DOHH2 (cell line): Measurements from ENCODE around the gene AUTS2.

ENCODE experiments used
- H3F3A ChIP-seq: fragments of 200-600 bp; sonication (generic), shearing (Covaris generic); 2 replicates; pipeline ENCODE4 v1.6.0; 2016; ENCODE audit warnings: antibody characterized with exemption, mild to moderate bottlenecking; ENCODE audit not compliant: control insufficient read depth, insufficient read depth
- H3K27ac ChIP-seq: fragments of 200-600 bp; sonication (generic); 2 replicates; pipeline ENCODE4 v1.5.1; 2014; ENCODE audit warnings: low read depth, mild to moderate bottlenecking, low read length, moderate library complexity
- H3K27me3 ChIP-seq: fragments of 200-600 bp; sonication (generic); 2 replicates; pipeline ENCODE4 v1.6.1; 2014; ENCODE audit warnings: mild to moderate bottlenecking, low read length, mixed read lengths; ENCODE audit not compliant: control insufficient read depth
- H3K36me3 ChIP-seq: fragments of 200-600 bp; sonication (generic); 2 replicates; pipeline ENCODE4 v1.6.1; 2014; ENCODE audit warnings: mild to moderate bottlenecking, low read length, moderate library complexity, mixed read lengths; ENCODE audit not compliant: control insufficient read depth
- H3K4me1 ChIP-seq: fragments of 200-600 bp; sonication (generic); 2 replicates; pipeline ENCODE4 v1.6.1; 2014; ENCODE audit warnings: mild to moderate bottlenecking, low read length, mixed read lengths; ENCODE audit not compliant: control insufficient read depth
- H3K4me2 ChIP-seq: fragments of 200-600 bp; sonication (generic); 2 replicates; pipeline ENCODE4 v1.6.0; 2014; ENCODE audit warnings: mild to moderate bottlenecking, low read length, moderate library complexity
- H3K4me3 ChIP-seq: fragments of 200-600 bp; sonication (generic); 2 replicates; pipeline ENCODE4 v1.5.1; 2014; ENCODE audit warnings: mild to moderate bottlenecking, low read length, mixed read lengths
- H3K79me2 ChIP-seq: fragments of 200-600 bp; sonication (generic); 2 replicates; pipeline ENCODE4 v1.6.1; 2014; ENCODE audit warnings: mild to moderate bottlenecking, low read length, mixed read lengths; ENCODE audit not compliant: control insufficient read depth
- H3K9me2 ChIP-seq: fragments of 200-600 bp; sonication (generic); replicated peaks from 2 replicates; pipeline ENCODE4 v1.6.1; 2014; ENCODE audit warnings: mild to moderate bottlenecking, low read length, mixed read lengths; ENCODE audit not compliant: control insufficient read depth
- H3K9me3 ChIP-seq: fragments of 200-600 bp; sonication (generic); 2 replicates; pipeline ENCODE4 v1.6.1; 2014; ENCODE audit warnings: antibody characterized with exemption, low read length, mixed read lengths; ENCODE audit not compliant: control insufficient read depth, insufficient read depth
- H4K20me1 ChIP-seq: fragments of 200-600 bp; sonication (generic); 2 replicates; pipeline ENCODE4 v1.6.0; 2014; ENCODE audit warnings: low read depth, mild to moderate bottlenecking, antibody characterized with exemption, low read length, moderate library complexity; ENCODE audit not compliant: control insufficient read depth, insufficient read depth
- EZH2phosphoT487 ChIP-seq: fragments of 200-600 bp; sonication (generic); IDR thresholded peaks from 2 replicates; pipeline ENCODE4 v1.6.1; 2017; ENCODE audit warnings: borderline replicate concordance, mild to moderate bottlenecking, antibody characterized with exemption, low read length, moderate library complexity, mixed read lengths
- TF ChIP-seq, protein P1 (sequence below): fragments of 200-600 bp; sonication (generic); IDR thresholded peaks from one replicate; pipeline ENCODE4 v1.5.1; 2014; ENCODE audit warnings: antibody characterized with exemption, mild to moderate bottlenecking, low read depth, low read length; ENCODE audit not compliant: poor library complexity, severe bottlenecking

The AUTS2 gene

DNA sequence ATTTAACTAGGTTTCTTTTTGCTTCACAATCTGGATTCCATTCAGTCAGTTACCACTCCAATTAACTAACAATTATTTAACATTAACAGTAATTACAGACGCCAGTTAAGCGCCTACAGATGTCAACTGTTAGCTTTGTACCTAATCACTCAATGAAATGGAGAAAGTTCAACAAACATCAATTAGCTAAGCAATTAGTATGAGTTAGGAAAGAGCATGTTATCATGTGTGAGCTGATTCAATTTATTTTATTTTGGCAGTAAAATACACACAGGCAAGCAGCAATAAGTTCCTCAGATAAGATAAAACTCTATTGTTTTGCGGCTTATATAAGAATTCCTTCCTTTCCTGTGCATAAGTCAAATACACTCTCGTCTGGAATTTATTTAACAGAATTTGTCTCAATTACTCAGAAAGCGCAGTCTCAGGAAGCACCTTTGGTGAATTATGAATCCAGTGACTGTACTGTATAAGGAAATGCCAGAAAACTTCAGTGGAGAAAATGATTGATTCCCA lies 1106.6 kb downstream of the AUTS2 start:
- Histone ChIP-seq H3K9me2 (no peaks in the 10 kb centered on the region), H3K27ac (no peak overlapping the region), H3F3A (no peaks in the 10 kb centered on the region), H3K4me1 (peaks cover 12% of the 10 kb centered on the region), H3K27me3 (no peaks in the 10 kb centered on the region), H3K79me2 (peaks cover 96% of the 10 kb centered on the region), H4K20me1 (peaks cover 16% of the 10 kb centered on the region; the same call in 1 of the 2 replicates), H3K9me3 (no peaks in the 10 kb centered on the region), H3K4me3 (no peak overlapping the region), H3K36me3 (peaks cover 68% of the 10 kb centered on the region), H3K4me2 (no peak overlapping the region)
- TF ChIP-seq, protein P1, sequence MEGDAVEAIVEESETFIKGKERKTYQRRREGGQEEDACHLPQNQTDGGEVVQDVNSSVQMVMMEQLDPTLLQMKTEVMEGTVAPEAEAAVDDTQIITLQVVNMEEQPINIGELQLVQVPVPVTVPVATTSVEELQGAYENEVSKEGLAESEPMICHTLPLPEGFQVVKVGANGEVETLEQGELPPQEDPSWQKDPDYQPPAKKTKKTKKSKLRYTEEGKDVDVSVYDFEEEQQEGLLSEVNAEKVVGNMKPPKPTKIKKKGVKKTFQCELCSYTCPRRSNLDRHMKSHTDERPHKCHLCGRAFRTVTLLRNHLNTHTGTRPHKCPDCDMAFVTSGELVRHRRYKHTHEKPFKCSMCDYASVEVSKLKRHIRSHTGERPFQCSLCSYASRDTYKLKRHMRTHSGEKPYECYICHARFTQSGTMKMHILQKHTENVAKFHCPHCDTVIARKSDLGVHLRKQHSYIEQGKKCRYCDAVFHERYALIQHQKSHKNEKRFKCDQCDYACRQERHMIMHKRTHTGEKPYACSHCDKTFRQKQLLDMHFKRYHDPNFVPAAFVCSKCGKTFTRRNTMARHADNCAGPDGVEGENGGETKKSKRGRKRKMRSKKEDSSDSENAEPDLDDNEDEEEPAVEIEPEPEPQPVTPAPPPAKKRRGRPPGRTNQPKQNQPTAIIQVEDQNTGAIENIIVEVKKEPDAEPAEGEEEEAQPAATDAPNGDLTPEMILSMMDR, result no peak
- TF ChIP-seq EZH2phosphoT487, result no peak

DNA sequence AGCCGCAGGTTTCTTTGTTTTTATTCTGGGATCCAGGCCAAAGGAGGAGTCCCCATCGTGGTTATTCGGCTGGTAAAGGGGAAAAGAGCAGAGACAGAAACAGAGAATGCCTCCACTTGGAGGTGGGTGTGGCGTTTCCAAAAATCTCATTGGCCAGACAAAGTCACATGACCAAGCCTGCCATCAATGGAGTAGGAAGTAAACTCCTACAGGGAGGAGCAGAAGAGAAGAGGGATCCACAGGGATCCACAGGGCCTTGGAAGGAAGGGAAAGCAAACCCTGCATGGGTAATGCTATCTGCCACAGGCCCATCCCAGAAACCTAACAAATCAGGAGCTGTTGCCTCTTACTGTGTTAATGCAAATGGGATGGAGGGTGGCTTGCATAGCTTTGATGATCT lies 1107.9 kb downstream of the AUTS2 start:
- Histone ChIP-seq H3K9me3 (no peaks in the 10 kb centered on the region), H3K27ac (no peak overlapping the region), H3K36me3 (peaks cover 55% of the 10 kb centered on the region), H4K20me1 (peaks cover 18% of the 10 kb centered on the region; the same call in 1 of the 2 replicates), H3F3A (no peaks in the 10 kb centered on the region), H3K79me2 (peaks cover 96% of the 10 kb centered on the region), H3K4me2 (no peak overlapping the region), H3K4me1 (no peaks in the 10 kb centered on the region), H3K4me3 (no peak overlapping the region), H3K9me2 (no peaks in the 10 kb centered on the region), H3K27me3 (no peaks in the 10 kb centered on the region)
- no peak for TF ChIP-seq EZH2phosphoT487
- TF ChIP-seq, protein P1, result no peak

DNA sequence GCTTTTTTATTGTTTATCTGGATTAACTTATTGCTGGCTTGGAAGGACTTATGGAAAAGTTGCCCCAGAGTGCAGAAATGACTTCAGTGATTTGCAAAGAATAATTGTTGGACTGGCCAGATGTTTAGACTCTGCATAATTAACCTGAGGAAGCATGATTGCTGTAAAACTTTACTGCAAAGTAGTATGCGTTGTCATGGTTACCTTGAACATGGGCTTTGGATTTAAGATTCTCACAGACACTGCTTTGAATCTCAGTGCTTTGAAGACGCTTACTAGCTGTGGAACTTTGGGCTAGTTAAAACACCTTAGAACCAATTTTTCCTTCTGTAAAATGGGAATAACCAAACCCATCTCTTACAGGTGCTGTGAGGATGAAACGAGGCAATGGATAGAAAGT lies 1108.4 kb downstream of the AUTS2 start:
- Histone ChIP-seq H3K9me2 (no peaks in the 10 kb centered on the region), H3K4me1 (no peaks in the 10 kb centered on the region), H3K4me3 (no peak overlapping the region), H3K27ac (no peak overlapping the region), H3F3A (no peaks in the 10 kb centered on the region), H3K79me2 (peaks cover 96% of the 10 kb centered on the region), H3K9me3 (no peaks in the 10 kb centered on the region), H4K20me1 (peaks cover 18% of the 10 kb centered on the region; the same call in 1 of the 2 replicates), H3K36me3 (peaks cover 52% of the 10 kb centered on the region), H3K27me3 (no peaks in the 10 kb centered on the region), H3K4me2 (no peak overlapping the region)
- TF ChIP-seq EZH2phosphoT487, result no peak
- TF ChIP-seq, protein P1, result no peak
